GM12878 (cell line): ENCODE measurements around the gene CHMP4B. TPM values are rescaled to one million over a fixed set of nuclear protein-coding genes. Genes with fewer than 3 reads are reported as not detected.

Source experiments
- BHLHE40 ChIP-seq, 2 experiments: fragments of 450-650 bp in 1 of 2; IDR thresholded peaks; 2 replicates each; pipeline ENCODE4 v1.6.1; 2011 to 2017; ENCODE audit warnings: low read depth in 2 of 2, borderline replicate concordance in 1 of 2, improper control_type of control experiment in 1 of 2, low read length in 1 of 2, mild to moderate bottlenecking in 1 of 2
- CREB1 ChIP-seq: IDR thresholded peaks from 2 replicates; pipeline ENCODE4 v1.6.1; 2012; ENCODE audit warnings: low read depth, mild to moderate bottlenecking, inconsistent platforms
- EGR1 ChIP-seq, 2 experiments: IDR thresholded peaks; 1 replicate in 1 of 2; 2 replicates in 1 of 2; pipeline ENCODE4 v1.6.1; 2011 to 2012; ENCODE audit warnings: low read depth in 2 of 2, low read length in 2 of 2, borderline replicate concordance in 1 of 2, mild to moderate bottlenecking in 1 of 2, moderate library complexity in 1 of 2
- HDAC2 ChIP-seq: fragments of 200-600 bp; sonication (generic); IDR thresholded peaks from 2 replicates; pipeline ENCODE4 v1.6.1; 2017
- IKZF1 ChIP-seq: fragments of 450-650 bp; conservative IDR thresholded peaks from 2 replicates; pipeline ENCODE4 v1.6.1; 2017; ENCODE audit warnings: antibody characterized with exemption, mild to moderate bottlenecking
- LARP7 ChIP-seq: fragments of 450-650 bp; IDR thresholded peaks from 2 replicates; pipeline ENCODE4 v1.6.1; 2017; ENCODE audit warnings: mild to moderate bottlenecking
- POLR2AphosphoS5 ChIP-seq: IDR thresholded peaks from 2 replicates; pipeline ENCODE4 v1.6.1; 2011; ENCODE audit warnings: mild to moderate bottlenecking, low read length, inconsistent platforms
- RAD21 ChIP-seq: IDR thresholded peaks from 2 replicates; pipeline ENCODE4 v1.6.1; 2011; ENCODE audit warnings: mild to moderate bottlenecking, low read depth, low read length, moderate library complexity; ENCODE audit not compliant: insufficient read depth
- SMARCA5 ChIP-seq: fragments of 450-650 bp; IDR thresholded peaks from 2 replicates; pipeline ENCODE4 v1.6.1; 2017; ENCODE audit warnings: mild to moderate bottlenecking
- SREBF1 ChIP-seq: IDR thresholded peaks from 2 replicates; pipeline ENCODE4 v1.6.1; 2012; ENCODE audit warnings: mild to moderate bottlenecking, low read length
- TAF1 ChIP-seq: IDR thresholded peaks from 2 replicates; pipeline ENCODE4 v1.6.1; 2011; ENCODE audit warnings: mild to moderate bottlenecking, low read depth, low read length, borderline replicate concordance
- polyA plus RNA-seq, 11 experiments: library from polyadenylated mRNA; depleted of rRNA in 4 of 11; unstranded in 6 of 11; stranded (reverse) in 5 of 11; fragments of >200 nt; fragmentation: Nextera tagmentation in 4 of 11; fragmentation: Illumina TruSeq in 1 of 11; extraction: Ambion mirVana in 4 of 11; extraction: Trizol in 1 of 11; gene quantifications; 1 replicate in 1 of 11; 2 replicates in 10 of 11; pipeline versions ENCODE4 v1.2.1 to v1.2.3, GENCODE V29; 2011 to 2016; ENCODE audit warnings: inconsistent platforms in 2 of 11, missing spikeins in 2 of 11, low read depth in 1 of 11
- total RNA-seq, 4 experiments: library from RNA; depleted of rRNA in 3 of 4; stranded (reverse); fragments of >200 nt in 3 of 4; fragmentation: Illumina TruSeq in 1 of 4; extraction: Trizol in 1 of 4; gene quantifications; 2 replicates each; pipeline versions ENCODE4 v1.2.1 to v1.2.3, GENCODE V29; 2013 to 2021
- TF ChIP-seq, protein P1 (sequence below): fragments of 450-650 bp; IDR thresholded peaks from 2 replicates; pipeline ENCODE4 v1.6.1; 2018; ENCODE audit warnings: mild to moderate bottlenecking, low read depth, moderate library complexity; ENCODE audit not compliant: partially characterized antibody
- TF ChIP-seq, protein P2 (sequence below): IDR thresholded peaks from 2 replicates; pipeline ENCODE4 v1.6.1; 2012; ENCODE audit warnings: low read depth, low read length, improper control_type of control experiment
- TF ChIP-seq, protein P3 (sequence below): fragments of 150-350 bp; IDR thresholded peaks from 2 replicates; pipeline ENCODE4 v1.6.1; 2014; ENCODE audit warnings: mild to moderate bottlenecking, low read depth, low read length
- TF ChIP-seq, protein P4 (sequence below): IDR thresholded peaks from 2 replicates; pipeline ENCODE4 v1.6.1; 2012; ENCODE audit warnings: mild to moderate bottlenecking, low read depth, low read length
- TF ChIP-seq, protein P5 (sequence below): fragments of 450-650 bp; IDR thresholded peaks from 2 replicates; pipeline ENCODE4 v1.6.1; 2017; ENCODE audit warnings: antibody characterized with exemption, mild to moderate bottlenecking, moderate library complexity

The CHMP4B gene
- total and polyA plus RNA-seq, 10 of the 15 experiments (the other 5 are each of a cell fraction or from before 2014, with no cell fraction given): 4.2 to 118 (median 49.6) TPM

DNA sequence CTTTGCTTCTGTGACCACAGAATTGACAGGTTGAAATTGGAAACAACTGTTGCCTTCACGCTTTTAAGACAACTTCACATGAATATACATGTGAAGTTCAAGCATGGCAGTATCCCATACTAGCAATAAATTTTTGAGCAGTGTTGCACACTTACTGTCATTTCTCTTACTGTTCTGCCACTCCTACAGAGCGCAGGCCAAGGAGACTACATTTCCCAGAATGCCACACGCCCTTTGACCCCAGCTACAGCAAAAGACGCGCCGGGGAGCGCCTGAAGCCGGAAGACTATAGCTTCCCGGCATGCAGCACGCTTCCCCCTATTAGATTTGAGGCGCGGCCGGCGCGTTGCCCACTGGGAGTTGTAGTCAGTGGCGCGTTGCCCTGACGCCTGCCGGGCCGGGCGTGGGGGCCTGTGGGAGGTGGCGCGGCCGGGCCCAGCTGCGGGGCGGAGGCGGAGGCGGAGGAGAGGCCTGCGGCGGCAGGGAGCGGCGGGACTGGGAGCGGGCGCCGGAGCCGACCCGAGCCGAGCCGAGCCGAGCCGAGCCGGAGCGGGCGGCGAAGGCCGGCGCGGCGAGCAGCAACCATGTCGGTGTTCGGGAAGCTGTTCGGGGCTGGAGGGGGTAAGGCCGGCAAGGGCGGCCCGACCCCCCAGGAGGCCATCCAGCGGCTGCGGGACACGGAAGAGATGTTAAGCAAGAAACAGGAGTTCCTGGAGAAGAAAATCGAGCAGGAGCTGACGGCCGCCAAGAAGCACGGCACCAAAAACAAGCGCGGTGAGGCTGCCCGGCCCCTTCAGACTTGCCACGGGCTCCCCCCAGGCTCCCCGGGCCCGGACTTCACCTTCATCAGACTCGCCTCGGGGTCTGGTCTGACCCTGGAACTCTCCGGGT, at the start of gene CHMP4B (continued):
- TF ChIP-seq, protein P1, sequence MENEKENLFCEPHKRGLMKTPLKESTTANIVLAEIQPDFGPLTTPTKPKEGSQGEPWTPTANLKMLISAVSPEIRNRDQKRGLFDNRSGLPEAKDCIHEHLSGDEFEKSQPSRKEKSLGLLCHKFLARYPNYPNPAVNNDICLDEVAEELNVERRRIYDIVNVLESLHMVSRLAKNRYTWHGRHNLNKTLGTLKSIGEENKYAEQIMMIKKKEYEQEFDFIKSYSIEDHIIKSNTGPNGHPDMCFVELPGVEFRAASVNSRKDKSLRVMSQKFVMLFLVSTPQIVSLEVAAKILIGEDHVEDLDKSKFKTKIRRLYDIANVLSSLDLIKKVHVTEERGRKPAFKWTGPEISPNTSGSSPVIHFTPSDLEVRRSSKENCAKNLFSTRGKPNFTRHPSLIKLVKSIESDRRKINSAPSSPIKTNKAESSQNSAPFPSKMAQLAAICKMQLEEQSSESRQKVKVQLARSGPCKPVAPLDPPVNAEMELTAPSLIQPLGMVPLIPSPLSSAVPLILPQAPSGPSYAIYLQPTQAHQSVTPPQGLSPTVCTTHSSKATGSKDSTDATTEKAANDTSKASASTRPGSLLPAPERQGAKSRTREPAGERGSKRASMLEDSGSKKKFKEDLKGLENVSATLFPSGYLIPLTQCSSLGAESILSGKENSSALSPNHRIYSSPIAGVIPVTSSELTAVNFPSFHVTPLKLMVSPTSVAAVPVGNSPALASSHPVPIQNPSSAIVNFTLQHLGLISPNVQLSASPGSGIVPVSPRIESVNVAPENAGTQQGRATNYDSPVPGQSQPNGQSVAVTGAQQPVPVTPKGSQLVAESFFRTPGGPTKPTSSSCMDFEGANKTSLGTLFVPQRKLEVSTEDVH: peak; percentile 88
- TF ChIP-seq CREB1: peak; percentile 100
- no peak for TF ChIP-seq HDAC2
- no peak for TF ChIP-seq RAD21
- peak; percentile 75; the same call in 1 of the 2 replicates for TF ChIP-seq SMARCA5
- TF ChIP-seq POLR2AphosphoS5: peak; percentile 64; the same call in 1 of the 2 replicates
- peak; percentile 98 for TF ChIP-seq SREBF1
- TF ChIP-seq, protein P2, sequence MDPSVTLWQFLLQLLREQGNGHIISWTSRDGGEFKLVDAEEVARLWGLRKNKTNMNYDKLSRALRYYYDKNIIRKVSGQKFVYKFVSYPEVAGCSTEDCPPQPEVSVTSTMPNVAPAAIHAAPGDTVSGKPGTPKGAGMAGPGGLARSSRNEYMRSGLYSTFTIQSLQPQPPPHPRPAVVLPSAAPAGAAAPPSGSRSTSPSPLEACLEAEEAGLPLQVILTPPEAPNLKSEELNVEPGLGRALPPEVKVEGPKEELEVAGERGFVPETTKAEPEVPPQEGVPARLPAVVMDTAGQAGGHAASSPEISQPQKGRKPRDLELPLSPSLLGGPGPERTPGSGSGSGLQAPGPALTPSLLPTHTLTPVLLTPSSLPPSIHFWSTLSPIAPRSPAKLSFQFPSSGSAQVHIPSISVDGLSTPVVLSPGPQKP: peak; percentile 79
- peak; percentile 95 for TF ChIP-seq LARP7
- TF ChIP-seq, protein P3, sequence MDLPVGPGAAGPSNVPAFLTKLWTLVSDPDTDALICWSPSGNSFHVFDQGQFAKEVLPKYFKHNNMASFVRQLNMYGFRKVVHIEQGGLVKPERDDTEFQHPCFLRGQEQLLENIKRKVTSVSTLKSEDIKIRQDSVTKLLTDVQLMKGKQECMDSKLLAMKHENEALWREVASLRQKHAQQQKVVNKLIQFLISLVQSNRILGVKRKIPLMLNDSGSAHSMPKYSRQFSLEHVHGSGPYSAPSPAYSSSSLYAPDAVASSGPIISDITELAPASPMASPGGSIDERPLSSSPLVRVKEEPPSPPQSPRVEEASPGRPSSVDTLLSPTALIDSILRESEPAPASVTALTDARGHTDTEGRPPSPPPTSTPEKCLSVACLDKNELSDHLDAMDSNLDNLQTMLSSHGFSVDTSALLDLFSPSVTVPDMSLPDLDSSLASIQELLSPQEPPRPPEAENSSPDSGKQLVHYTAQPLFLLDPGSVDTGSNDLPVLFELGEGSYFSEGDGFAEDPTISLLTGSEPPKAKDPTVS: peak; percentile 64; the same call in 1 of the 2 replicates
- peak in 1 of 2 experiments; percentile 94; a peak in 2 of 3 replicates for TF ChIP-seq EGR1 (IDR thresholded peaks at IDR 0.05; ENCODE audit: borderline replicate concordance in 1 of 2, low read depth in 2 of 2, low read length in 2 of 2)
- peak; percentile 100 for TF ChIP-seq IKZF1
- TF ChIP-seq, protein P4, sequence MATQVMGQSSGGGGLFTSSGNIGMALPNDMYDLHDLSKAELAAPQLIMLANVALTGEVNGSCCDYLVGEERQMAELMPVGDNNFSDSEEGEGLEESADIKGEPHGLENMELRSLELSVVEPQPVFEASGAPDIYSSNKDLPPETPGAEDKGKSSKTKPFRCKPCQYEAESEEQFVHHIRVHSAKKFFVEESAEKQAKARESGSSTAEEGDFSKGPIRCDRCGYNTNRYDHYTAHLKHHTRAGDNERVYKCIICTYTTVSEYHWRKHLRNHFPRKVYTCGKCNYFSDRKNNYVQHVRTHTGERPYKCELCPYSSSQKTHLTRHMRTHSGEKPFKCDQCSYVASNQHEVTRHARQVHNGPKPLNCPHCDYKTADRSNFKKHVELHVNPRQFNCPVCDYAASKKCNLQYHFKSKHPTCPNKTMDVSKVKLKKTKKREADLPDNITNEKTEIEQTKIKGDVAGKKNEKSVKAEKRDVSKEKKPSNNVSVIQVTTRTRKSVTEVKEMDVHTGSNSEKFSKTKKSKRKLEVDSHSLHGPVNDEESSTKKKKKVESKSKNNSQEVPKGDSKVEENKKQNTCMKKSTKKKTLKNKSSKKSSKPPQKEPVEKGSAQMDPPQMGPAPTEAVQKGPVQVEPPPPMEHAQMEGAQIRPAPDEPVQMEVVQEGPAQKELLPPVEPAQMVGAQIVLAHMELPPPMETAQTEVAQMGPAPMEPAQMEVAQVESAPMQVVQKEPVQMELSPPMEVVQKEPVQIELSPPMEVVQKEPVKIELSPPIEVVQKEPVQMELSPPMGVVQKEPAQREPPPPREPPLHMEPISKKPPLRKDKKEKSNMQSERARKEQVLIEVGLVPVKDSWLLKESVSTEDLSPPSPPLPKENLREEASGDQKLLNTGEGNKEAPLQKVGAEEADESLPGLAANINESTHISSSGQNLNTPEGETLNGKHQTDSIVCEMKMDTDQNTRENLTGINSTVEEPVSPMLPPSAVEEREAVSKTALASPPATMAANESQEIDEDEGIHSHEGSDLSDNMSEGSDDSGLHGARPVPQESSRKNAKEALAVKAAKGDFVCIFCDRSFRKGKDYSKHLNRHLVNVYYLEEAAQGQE: no peak
- TF ChIP-seq BHLHE40 (IDR thresholded peaks at IDR 0.05; ENCODE audit: borderline replicate concordance in 1 of 2, low read depth in 2 of 2, low read length in 1 of 2): peak; percentile 30 to 76; a peak in 3 of 4 replicates
- TF ChIP-seq TAF1: peak; percentile 39; the same call in 1 of the 2 replicates
- TF ChIP-seq, protein P5, sequence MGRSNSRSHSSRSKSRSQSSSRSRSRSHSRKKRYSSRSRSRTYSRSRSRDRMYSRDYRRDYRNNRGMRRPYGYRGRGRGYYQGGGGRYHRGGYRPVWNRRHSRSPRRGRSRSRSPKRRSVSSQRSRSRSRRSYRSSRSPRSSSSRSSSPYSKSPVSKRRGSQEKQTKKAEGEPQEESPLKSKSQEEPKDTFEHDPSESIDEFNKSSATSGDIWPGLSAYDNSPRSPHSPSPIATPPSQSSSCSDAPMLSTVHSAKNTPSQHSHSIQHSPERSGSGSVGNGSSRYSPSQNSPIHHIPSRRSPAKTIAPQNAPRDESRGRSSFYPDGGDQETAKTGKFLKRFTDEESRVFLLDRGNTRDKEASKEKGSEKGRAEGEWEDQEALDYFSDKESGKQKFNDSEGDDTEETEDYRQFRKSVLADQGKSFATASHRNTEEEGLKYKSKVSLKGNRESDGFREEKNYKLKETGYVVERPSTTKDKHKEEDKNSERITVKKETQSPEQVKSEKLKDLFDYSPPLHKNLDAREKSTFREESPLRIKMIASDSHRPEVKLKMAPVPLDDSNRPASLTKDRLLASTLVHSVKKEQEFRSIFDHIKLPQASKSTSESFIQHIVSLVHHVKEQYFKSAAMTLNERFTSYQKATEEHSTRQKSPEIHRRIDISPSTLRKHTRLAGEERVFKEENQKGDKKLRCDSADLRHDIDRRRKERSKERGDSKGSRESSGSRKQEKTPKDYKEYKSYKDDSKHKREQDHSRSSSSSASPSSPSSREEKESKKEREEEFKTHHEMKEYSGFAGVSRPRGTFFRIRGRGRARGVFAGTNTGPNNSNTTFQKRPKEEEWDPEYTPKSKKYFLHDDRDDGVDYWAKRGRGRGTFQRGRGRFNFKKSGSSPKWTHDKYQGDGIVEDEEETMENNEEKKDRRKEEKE: 0 out of 2 replicates have a peak, but pooled peaks have one; percentile 31
